Spinal cord (tissue), 10 donors: ENCODE results near the gene GLO1. TPM values are rescaled to one million over a fixed set of nuclear protein-coding genes. Genes with fewer than 3 reads are reported as not detected.
A peak's percentile ranks its signal among the peaks of the same experiment; 100 is the strongest.

ENCODE experiments used
- DNase-seq, 6 donors: peaks; one replicate each; pipeline versions ENCODE4 v3.0.0 to v3.0.0-alpha.2; 2013 to 2015; ENCODE audit warnings: low spot score in 6 of 6, low read depth in 4 of 6
- H3K27ac ChIP-seq: one replicate; pipeline ENCODE4 v1.5.1; 2013; ENCODE audit warnings: low read depth, low read length, control low read depth
- H3K27me3 ChIP-seq: one replicate; pipeline ENCODE4 v1.6.1; 2013; ENCODE audit warnings: low read length; ENCODE audit not compliant: control insufficient read depth, insufficient read depth
- H3K36me3 ChIP-seq: one replicate; pipeline ENCODE4 v1.6.1; 2013; ENCODE audit warnings: low read length; ENCODE audit not compliant: control insufficient read depth, insufficient read depth
- H3K4me1 ChIP-seq: one replicate; pipeline ENCODE4 v1.6.1; 2013; ENCODE audit warnings: low read length; ENCODE audit not compliant: control insufficient read depth, insufficient read depth
- H3K4me3 ChIP-seq: one replicate; pipeline ENCODE4 v1.5.1; 2013; ENCODE audit warnings: low read depth, low read length, control low read depth
- H3K9me3 ChIP-seq: one replicate; pipeline ENCODE4 v1.6.1; 2013; ENCODE audit warnings: low read length; ENCODE audit not compliant: control insufficient read depth, insufficient read depth
- WGBS: methylation state at CpG from one replicate; pipeline ENCODE4 v1.1.5; 2013; ENCODE audit warnings: missing lambda C conversion rate; ENCODE audit not compliant: insufficient coverage; 5-methylcytosine and 5-hydroxymethylcytosine counted together
- polyA plus RNA-seq, 2 donors: library from polyadenylated mRNA; unstranded; fragments of 120-200 nt; gene quantifications; one replicate each; pipeline ENCODE4 v1.2.1, GENCODE V29; 2013; ENCODE audit not compliant: insufficient read length in 2 of 2
- total RNA-seq, 2 donors: library from RNA; depleted of rRNA in 1 of 2; stranded (reverse); fragments of 120-200 nt in 1 of 2; fragments of >200 nt in 1 of 2; gene quantifications; one replicate each; pipeline versions ENCODE4 v1.2.3 to v1.2.4, GENCODE V29; 2013 to 2014
- donor health status: healthy.

Gene GLO1
- total and polyA plus RNA-seq, 4 donors = 119 to 159 (median 147) TPM

- DNase-seq = no peak
- no CpG with 5 or more reads among the region's 2 CpGs for WGBS
- no peaks in the 10 kb centered on the region for H3K4me1 ChIP-seq
These were observed 51.7 kb downstream of the GLO1 start for GRCh38 chr6:38651121-38651784.

DNA sequence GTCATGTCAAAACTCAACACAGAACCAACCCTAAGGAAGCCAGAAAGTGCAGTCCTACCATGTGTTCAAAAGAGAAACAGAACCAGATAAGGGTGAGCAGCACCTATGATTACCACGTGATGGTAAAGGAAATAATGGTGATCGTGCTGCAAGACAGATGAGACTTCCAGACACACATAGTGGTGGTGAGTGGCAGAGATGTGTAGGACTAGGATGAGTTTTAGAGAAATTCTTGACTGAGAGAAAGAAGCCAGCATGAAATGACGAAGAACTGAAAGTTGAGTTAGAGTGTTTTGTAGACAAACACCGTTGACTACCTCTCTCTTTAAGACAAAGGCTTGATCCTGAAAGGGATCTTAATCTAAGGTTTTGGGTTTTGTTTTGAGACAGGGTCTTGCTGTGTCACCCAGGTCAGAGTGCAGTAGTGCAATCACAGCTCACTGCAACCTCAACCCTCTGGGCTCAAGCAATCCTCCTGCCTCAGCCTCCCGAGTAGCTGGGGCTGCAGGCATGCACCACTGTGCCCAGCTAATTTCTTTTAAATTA is 52.7 kb downstream of the GLO1 start:
- DNase-seq = no peak
- Histone ChIP-seq H3K36me3 (peaks cover 3% of the 10 kb centered on the region), H3K4me3 (no peak overlapping the region), H3K4me1 (no peaks in the 10 kb centered on the region), H3K27me3 (no peaks in the 10 kb centered on the region), H3K9me3 (no peaks in the 10 kb centered on the region), H3K27ac (no peak overlapping the region)
- WGBS = 69% methylated on average over 3 of the region's 5 CpGs

More at GRCh38 chr6:38651121-38651784, 51.7 kb downstream of the GLO1 start:
- Histone ChIP-seq H3K36me3 (peaks cover 6% of the 10 kb centered on the region), H3K27me3 (no peaks in the 10 kb centered on the region), H3K9me3 (no peaks in the 10 kb centered on the region), H3K27ac (no peak overlapping the region), H3K4me3 (no peak overlapping the region)

GRCh38 chr6:38649744-38650143 is 53.2 kb downstream of the GLO1 start:
- no CpG with 5 or more reads among the region's 2 CpGs for WGBS
- H3K4me1 ChIP-seq = no peaks in the 10 kb centered on the region
- no peak for DNase-seq

GRCh38 chr6:38648629-38649028 is 54.3 kb downstream of the GLO1 start:
- no peaks in the 10 kb centered on the region for H3K27me3 ChIP-seq

More at GRCh38 chr6:38649744-38650143, 53.2 kb downstream of the GLO1 start:
- Histone ChIP-seq H3K27ac (no peak overlapping the region), H3K36me3 (peaks cover 3% of the 10 kb centered on the region), H3K9me3 (no peaks in the 10 kb centered on the region), H3K4me3 (no peak overlapping the region), H3K27me3 (no peaks in the 10 kb centered on the region)

GRCh38 chr6:38646166-38646878 is 56.6 kb downstream of the GLO1 start:
- WGBS = 40% methylated on average over 1 of the region's 3 CpGs
- peaks cover 3% of the 10 kb centered on the region for H3K36me3 ChIP-seq
- no peaks in the 10 kb centered on the region for H3K4me1 ChIP-seq
- peak in 1 of 6 donors; percentile 24 for DNase-seq
- no peak overlapping the region for H3K27ac ChIP-seq
- no peaks in the 10 kb centered on the region for H3K9me3 ChIP-seq
- no peaks in the 10 kb centered on the region for H3K27me3 ChIP-seq
- H3K4me3 ChIP-seq = no peak overlapping the region

More at GRCh38 chr6:38648629-38649028, 54.3 kb downstream of the GLO1 start:
- no peaks in the 10 kb centered on the region for H3K9me3 ChIP-seq
- no peaks in the 10 kb centered on the region for H3K4me1 ChIP-seq
- H3K4me3 ChIP-seq = no peak overlapping the region
- peaks cover 3% of the 10 kb centered on the region for H3K36me3 ChIP-seq
- no peak for DNase-seq
- H3K27ac ChIP-seq = no peak overlapping the region

GRCh38 chr6:38644951-38645350 is 58.0 kb downstream of the GLO1 start:
- WGBS = no CpG with 5 or more reads among the region's 1 CpG
- H3K27ac ChIP-seq = no peak overlapping the region
- H3K4me1 ChIP-seq = peaks cover 7% of the 10 kb centered on the region
- peaks cover 3% of the 10 kb centered on the region for H3K36me3 ChIP-seq
- peak in 1 of 6 donors; percentile 63 for DNase-seq
- H3K27me3 ChIP-seq = no peaks in the 10 kb centered on the region
- no peak overlapping the region for H3K4me3 ChIP-seq
- no peaks in the 10 kb centered on the region for H3K9me3 ChIP-seq

GRCh38 chr6:38640216-38640909 is 62.6 kb downstream of the GLO1 start:
- H3K4me1 ChIP-seq = peaks cover 7% of the 10 kb centered on the region
- peak in 1 of 6 donors; percentile 8 for DNase-seq
- WGBS = 1% methylated on average over 17 of the region's 32 CpGs

GRCh38 chr6:38639498-38640215 is 63.3 kb downstream of the GLO1 start, which contains the start of gene BTBD9:
Gene BTBD9 (minus strand): TSS chr6:38639929.
- H3K4me1 ChIP-seq = peaks cover 7% of the 10 kb centered on the region
- no peaks in the 10 kb centered on the region for H3K9me3 ChIP-seq
- H3K36me3 ChIP-seq = no peaks in the 10 kb centered on the region
- WGBS = 0% methylated on average over 82 of the region's 82 CpGs
- no peaks in the 10 kb centered on the region for H3K27me3 ChIP-seq
- peak within 1 kb of the TSS; percentile 96 for H3K4me3 ChIP-seq
- DNase-seq = peak; percentile 70 to 97 (median 86)
- peak within 1 kb of the TSS; percentile 94 for H3K27ac ChIP-seq

More at GRCh38 chr6:38640216-38640909, 62.6 kb downstream of the GLO1 start:
- Histone ChIP-seq H3K9me3 (no peaks in the 10 kb centered on the region), H3K27ac (peak overlapping the region; percentile 94), H3K27me3 (no peaks in the 10 kb centered on the region), H3K4me3 (peak overlapping the region; percentile 96), H3K36me3 (no peaks in the 10 kb centered on the region)

- H3K27ac ChIP-seq = peak overlapping the region; percentile 94
- H3K4me3 ChIP-seq = peak overlapping the region; percentile 96
- WGBS = 4% methylated on average over 12 of the region's 15 CpGs
- H3K4me1 ChIP-seq = peaks cover 7% of the 10 kb centered on the region
- H3K36me3 ChIP-seq = no peaks in the 10 kb centered on the region
- DNase-seq = peak in 2 of 6 donors; percentile 23 to 71
- no peaks in the 10 kb centered on the region for H3K9me3 ChIP-seq
- no peaks in the 10 kb centered on the region for H3K27me3 ChIP-seq
These were observed 63.9 kb downstream of the GLO1 start for GRCh38 chr6:38638941-38639497.
